Measurements from ENCODE around the gene TBC1D17.

TBC1D17 gene

DNA sequence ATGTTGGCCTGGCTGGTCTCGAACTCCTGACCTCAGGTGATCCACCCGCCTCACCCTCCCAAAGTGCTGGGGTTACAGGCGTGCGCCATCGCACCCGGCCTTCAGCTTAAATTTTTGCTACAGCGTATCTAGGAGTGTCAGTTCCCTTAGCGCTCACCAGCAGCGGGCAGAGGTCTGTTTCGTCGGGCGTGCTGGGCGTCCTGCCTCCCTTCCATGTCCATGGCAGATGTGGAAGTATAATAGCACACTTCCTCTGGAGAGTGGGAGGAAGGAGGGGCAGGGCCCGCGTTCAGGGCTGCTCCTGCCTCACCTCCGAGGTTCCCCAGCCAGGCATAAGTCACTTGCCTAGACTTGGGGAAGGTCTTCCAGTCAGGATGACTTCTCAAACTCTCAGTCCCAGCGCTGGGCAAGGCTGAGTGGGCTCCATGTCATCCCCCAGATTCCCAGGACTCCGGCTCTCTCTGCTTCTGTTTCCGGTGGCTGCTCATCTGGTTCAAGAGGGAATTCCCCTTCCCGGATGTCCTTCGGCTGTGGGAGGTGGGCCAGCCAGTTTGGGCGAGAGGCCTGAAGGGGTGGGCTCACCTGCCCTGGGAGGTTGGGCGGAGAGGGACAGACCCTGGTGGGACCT, 9.6 kb downstream of the TBC1D17 start:
- in situ Hi-C loops (cut with HindIII; ENCODE audit: low pct_ligation_motif_present, low pct_unique_long_range_greater_than_20kb, low sequenced_read_pairs) = no loop called here
- no peak for DNase-seq

DNA sequence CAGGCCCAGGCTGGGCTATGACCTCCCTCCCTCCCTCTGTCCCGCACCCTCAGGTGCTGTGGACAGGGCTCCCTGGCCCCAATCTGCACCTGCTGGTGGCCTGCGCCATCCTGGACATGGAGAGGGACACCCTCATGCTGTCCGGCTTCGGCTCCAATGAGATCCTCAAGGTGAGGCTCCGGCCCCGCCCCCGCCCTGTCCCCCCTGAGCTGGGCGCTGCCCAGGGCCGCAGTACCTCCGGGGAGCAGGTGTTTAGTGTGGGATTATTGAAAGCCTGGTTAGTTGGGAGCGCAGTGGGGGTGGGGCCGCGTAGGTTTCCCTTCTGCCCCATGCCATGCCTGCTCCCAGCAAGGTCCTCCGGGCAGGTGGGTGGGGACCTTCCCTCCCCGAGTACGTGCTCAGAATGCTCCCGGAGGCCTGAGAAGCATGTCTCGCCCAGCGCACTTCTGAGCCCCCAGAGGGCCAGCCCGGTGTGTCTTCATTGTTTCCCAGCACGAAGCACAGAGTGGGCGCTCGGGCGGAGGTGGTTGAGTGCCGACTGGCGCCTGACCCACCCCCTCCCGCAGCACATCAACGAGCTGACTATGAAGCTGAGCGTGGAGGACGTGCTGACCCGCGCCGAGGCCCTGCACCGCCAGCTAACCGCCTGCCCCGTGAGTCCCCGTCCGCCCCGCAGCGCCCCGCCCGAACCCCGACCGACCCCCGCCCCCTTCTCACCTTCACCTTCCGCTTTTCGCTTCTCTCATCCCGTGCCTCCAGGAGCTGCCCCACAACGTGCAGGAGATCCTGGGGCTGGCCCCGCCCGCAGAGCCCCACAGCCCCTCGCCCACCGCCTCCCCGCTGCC, 10.4 kb downstream of the TBC1D17 start:
- no peak for DNase-seq
- in situ Hi-C loops (cut with HindIII; ENCODE audit: low pct_ligation_motif_present, low pct_unique_long_range_greater_than_20kb, low sequenced_read_pairs) = no loop called here

DNA sequence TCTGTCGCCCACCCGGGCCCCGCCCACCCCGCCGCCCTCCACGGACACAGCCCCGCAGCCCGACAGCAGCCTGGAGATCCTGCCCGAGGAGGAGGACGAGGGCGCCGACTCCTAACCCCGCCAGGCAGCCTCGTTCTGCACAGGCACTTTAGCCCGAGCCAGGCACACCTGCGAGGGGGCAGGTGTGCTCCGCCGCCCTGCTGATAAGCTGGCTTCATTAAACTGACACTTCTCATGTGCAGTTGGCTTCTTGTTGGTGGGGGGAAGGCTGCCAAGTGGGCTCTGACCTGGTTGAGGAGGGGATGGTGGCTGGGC, 11.0 kb downstream of the TBC1D17 start:
- no peak for DNase-seq
- in situ Hi-C loops (cut with HindIII; ENCODE audit: low pct_ligation_motif_present, low pct_unique_long_range_greater_than_20kb, low sequenced_read_pairs) = no loop called here

DNA sequence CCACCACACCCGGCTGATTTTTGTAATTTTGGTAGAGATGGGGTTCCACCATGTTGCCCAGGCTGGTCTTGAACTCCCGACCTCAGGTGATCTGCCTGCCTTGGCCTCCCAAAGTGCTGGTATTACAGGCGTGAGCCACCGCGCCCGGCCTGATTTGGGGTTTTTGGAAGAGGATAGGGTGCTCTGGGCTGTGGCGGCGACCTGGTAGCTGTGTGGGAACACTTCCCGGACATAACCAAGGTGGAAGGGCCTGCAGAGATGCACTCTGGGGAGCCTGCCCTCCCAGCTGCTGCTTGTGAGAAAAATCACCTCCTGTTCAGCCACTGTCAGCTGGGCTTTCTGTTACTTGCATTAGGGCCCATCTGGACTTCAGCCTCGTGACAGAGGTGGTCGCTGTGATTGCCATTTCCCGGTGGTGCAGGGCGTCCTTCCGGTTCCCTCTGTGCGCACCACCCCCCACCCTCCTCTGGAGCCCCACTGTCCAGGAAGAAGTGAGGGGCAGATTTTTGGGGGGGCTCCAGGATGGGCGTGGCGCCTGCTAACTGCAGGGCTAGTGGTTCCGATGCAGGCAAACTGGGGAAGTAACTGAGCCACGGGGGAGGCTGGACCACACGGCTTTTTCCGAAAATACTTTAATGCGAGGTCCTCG, 11.7 kb downstream of the TBC1D17 start:
- in situ Hi-C loops (cut with HindIII; ENCODE audit: low pct_ligation_motif_present, low pct_unique_long_range_greater_than_20kb, low sequenced_read_pairs) = no loop called here

DNA sequence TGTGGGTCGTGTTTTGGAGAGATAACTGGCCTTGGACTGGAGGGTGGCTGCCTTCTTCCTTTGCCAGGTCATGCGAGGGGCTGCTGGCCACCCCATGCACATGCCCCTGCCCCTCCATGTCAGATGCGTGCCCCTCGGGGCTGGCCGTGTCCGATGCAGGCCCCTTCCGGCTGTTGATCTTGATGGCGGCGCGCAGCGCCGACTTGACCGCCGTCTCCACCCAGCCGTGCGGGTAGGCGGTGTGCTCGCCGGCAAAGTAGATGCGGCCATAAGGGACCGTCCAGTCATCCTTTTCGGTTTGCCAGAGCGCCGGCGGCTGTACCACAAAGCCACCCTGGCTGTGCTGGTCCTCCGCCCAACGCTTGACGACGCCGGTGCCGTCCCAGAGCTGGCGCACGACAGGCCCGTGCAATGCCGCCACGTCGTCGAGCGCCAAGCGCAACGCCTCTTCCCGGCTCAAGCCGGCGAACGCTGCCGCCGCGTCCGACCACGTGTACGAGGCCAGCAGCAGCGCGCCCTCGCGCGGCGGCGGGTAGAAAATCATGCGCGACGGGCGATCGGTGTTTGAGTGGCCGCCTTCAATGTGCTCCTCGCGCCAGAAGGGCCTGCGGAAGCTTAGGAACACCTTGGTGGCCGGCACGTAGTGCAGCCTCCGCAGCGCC, 12.3 kb downstream of the TBC1D17 start:
- in situ Hi-C loops (cut with HindIII; ENCODE audit: low pct_ligation_motif_present, low pct_unique_long_range_greater_than_20kb, low sequenced_read_pairs) = no loop called here
- no peak for DNase-seq

More for the DNA sequence above, 11.7 kb downstream of the TBC1D17 start:
- no peak for DNase-seq

DNA sequence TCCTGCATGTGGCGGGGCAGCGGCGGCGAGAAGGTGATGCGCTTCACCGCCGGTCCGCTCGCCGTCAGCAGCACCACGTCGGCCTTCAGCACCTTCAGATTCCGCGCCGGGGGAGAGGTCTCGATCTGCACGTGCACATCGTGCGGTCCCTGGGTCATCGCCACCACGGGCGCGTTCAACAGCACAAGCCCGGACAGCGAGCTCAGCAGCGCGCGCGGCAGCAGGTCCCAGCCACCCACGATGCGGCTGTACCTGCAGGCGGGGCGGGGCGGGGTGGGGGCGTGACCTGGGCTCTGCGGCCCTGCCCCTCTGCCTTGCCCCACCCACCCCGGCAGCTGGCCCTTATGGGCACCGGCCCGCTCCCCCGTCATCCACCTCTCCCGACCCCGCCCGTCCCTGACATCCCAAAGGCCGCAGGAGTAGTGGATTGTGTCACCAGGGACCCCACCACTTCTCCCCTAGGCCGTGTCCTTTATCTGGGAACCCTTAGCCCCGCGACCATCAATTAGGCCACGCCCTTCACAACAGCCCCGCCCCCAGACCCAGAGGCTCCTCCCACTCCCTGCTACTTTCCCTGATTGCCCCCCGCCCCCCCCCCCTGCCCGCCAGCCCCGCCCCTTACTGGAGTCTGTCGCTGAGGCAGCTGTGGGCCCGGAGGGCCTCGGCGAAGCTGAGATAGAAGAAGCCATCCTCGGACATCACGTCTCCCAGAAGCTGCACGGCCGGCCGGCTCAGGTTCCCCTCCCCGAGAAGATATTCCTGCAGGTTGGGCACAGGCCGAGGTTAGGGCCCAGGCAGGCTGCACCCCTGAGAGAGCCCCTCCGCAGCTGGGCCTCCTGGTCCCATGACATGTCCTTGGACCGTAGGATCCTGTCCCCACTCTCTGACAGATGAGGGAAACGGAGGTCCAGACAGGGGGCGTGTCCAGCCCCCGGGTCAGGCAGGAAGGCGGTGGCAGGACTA, 13.1 kb downstream of the TBC1D17 start:
- no peak for DNase-seq
- in situ Hi-C loops (cut with HindIII; ENCODE audit: low pct_ligation_motif_present, low pct_unique_long_range_greater_than_20kb, low sequenced_read_pairs) = no loop called here

DNA sequence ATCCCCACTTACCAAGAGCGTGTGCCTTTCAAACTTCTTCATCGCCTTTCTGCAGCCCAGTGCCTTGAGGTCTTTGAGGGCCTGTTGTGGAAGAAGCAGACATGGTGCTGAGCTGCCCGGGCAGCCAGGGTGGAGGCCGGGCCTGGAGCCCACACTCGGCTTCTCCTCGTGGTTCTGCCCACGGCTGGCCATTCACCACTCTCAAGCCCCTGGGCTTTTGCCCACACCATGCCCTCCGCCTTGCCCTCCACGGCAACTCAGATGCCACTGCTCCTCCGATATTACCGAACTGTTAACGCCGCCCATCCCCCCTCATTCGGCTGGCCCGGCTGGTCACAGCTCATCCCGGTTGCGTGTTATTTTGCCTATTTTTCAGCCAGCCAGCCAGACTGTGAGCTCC, 13.9 kb downstream of the TBC1D17 start:
- in situ Hi-C loops (cut with HindIII; ENCODE audit: low pct_ligation_motif_present, low pct_unique_long_range_greater_than_20kb, low sequenced_read_pairs) = no loop called here
- DNase-seq = no peak

DNA sequence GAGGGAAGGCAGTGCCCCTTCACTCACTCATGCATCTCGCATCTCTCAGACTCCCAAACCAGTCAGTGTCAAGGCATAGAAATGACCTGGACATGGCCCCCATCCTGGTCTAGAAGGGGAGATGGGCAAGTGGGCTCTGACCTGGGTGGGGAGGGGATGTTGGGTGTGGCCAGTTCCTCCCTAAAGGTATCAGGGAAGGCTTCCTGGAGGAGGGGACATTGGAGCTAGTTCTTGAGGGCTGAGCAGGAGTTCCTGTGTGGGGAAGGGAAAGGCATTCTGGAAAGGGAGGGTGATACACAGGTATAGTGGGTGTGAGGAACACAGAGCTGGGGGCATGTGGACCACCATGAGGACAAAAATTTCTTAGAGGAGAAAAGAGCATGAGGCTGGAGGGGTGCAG, 15.2 kb downstream of the TBC1D17 start:
- in situ Hi-C loops (cut with HindIII; ENCODE audit: low pct_ligation_motif_present, low pct_unique_long_range_greater_than_20kb, low sequenced_read_pairs) = no loop called here
- DNase-seq = no peak

DNA sequence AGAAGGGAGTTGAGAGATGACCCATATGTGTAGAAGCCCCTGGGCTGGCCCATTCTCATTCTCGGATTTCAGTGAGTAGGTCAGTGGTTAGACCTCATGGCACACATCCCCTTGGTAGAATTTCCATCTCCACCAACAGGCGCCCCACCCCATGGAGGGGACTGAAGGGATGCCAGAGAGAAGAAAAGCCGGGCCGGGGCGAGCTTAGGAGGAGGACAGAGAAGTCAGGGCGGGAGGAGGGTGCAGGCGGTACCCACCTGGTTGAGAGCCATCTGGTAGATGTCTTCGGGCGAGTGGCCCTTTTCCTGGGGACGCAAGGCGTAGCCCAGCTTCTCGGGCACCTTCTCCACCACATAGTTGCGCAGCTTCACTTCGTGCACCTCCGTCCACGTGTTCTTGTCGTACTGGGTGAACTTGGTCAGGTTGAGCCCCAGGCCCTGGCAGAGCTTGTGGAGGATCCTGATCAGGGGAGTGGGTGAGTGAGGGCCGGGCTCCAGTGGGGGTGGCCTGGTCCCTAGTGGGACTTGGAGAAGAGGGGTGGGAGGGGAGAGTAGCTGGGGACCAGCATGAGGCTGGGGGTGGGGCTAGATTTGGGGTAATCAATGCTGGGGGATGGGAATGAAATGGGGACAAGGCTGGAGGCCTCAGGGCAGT, 16.6 kb downstream of the TBC1D17 start:
- DNase-seq = no peak
- in situ Hi-C loops (cut with HindIII; ENCODE audit: low pct_ligation_motif_present, low pct_unique_long_range_greater_than_20kb, low sequenced_read_pairs) = no loop called here

DNA sequence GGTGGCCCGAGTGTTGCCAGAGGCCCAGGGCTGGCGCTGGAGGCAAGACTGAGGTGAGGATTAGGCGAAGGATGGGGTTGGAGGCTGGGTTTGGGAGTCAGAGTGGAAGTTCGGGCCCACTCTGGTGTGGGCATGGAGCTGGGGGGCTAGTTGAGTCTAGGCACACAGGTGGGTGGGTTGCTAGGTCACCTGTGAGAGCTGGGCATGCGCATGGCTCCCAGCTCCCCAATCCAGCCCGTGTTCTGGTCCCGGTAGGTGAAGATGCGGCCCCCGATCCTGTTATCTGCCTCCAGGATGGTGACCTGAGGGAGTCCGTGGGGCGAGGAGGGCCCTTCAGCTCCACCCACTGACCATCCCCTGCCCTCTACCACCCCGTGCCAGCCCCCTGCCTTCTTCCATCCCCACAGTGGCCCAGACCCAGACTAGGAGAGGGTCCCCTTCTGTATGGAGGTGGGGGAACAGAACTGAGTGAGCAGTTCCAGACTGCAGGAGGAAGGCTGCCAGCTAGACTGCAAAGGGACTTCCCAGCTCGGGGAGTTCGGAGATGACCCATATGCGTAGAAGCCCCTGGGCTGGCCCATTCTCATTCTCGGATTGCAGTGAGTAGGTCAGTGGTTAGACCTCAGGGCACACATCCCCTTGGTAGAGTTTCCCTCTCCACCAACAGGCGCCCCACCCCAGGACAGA, 17.5 kb downstream of the TBC1D17 start:
- in situ Hi-C loops (cut with HindIII; ENCODE audit: low pct_ligation_motif_present, low pct_unique_long_range_greater_than_20kb, low sequenced_read_pairs) = no loop called here
- no peak for DNase-seq

DNA sequence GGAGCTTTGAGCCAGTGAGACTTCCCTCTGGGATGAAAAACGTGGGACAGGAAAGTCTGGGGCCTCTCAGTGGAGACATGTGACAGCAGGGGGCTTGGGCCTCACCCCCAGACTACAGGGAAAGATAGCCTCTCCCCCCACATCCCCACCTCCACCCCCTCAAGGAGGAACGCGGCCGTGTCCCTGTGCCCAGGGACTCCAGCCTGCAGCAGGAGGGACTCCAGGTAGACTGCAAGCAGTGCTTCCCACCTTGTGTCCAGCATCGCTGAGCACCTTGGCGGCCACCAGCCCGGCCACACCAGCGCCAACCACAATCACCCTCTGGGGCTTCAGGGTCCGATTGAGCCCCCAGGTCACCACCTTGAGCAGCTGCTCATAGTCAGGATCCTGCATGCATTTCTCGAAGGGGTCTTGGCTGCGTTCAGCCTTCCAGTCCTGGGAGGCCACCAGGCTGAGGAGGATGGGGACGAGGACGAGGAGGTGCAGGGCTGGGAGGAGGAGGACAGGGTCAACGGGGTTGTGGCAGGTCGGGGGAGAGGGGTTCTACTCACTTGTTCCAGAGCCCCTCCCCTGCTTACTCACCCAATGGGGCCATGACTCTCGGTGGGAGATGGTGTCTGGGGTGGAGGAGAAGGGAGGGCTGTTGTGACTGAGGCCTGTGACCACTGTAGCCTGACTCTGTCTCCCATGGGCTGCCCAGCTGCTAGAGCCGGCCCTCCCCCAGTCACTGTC, 18.2 kb downstream of the TBC1D17 start:
- in situ Hi-C loops (cut with HindIII; ENCODE audit: low pct_ligation_motif_present, low pct_unique_long_range_greater_than_20kb, low sequenced_read_pairs) = no loop called here
- DNase-seq = no peak

DNA sequence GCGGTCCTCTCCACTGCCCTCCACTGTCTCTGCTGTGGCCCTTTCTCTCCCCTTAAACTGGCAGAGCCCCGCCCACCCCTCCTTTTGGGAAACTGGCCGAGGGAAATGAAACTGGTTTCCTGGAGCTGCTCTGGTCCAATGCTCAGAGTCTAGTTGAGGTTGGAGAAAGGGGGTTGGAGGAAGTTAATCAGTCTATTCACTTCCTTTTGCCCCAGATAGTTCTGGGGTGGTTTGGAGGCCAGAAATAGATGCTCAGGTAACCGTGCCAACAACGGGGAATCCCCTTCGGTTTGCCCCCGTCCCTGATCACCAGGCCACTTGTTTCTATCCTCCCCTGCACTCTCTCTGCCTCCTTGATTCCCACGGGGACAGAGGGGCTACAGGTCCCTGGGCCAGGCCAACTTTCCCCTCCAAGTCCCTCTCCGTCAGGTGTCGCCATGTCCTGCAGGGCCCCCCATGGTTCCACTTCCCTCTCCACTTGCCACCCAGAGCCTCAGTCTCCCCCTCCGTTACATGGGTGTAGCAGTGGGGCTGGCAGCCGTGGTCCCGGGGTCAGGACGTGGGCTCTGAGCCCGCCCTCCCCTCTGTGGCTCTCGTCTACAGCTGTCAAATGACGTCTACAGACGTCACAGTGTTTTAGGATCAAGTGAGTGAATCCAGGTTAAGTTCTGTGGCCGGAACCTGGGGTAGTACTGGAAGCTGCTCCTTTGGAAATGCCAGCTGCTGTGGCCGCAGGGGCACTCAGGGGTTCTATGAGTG, 19.5 kb downstream of the TBC1D17 start, which contains the start of gene IL4I1:
IL4I1 (minus strand) TSS at position 25 of the 759 bp plus-strand sequence. CDS start 727 bp downstream, outside the sequence.
- peak; percentile 84 for DNase-seq

DNA sequence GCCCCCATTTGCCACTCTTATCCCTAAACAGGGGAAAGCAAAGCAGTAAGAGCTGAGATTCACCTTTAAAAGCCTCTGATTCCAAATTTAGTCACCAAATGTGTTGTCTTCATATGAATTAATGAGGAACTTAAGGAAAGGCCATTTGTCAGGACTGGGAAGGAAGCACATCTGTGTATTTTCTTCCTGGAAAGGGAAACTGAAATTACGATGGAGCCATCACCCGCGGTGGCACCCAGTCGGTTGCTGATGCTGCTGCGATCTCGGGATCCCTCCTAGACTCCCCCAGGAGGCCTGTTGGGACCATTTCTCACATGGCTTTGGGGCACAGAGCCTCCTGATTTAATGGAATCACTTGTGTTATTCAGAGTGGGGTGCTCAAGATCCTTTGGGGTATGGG, 26.6 kb downstream of the TBC1D17 start:
- in situ Hi-C loops (cut with HindIII; ENCODE audit: low pct_ligation_motif_present, low pct_unique_long_range_greater_than_20kb, low sequenced_read_pairs) = no loop called here
- DNase-seq = no peak

More for the DNA sequence above, 19.5 kb downstream of the TBC1D17 start, which contains the start of gene IL4I1:
- in situ Hi-C loops (cut with HindIII; ENCODE audit: low pct_ligation_motif_present, low pct_unique_long_range_greater_than_20kb, low sequenced_read_pairs) = no loop called here

DNA sequence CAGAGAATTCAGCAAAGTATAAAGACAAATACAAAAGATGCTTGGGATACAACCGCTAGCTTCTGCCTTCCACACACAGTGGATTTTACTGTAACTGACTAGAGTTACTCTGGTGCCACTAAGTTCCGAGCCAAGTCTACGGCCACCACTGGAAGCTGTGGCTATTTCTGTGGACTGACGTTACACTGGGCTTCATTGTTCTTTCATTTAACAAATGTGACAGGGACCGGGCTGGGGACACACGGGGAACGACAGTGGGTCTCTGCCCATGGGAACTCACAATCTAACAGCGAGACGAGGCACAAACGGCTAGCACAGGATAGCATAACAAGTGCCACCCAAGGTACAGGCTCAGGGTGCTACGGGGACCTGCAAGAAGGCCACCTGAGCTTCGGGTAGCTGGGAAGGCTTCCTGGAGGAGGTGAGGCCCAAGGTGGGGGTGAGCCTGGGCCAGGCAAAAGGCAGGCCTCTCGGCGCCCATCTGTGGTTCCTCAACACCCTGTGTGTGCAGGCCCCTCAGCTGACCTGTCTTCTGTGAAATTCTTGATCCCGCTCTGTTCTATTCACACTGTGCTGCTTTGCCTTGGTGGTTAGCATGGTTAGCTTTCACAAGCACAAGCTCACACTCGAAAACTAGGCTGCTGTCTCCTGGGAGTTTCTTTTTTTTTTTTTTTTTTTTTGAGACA, 29.5 kb downstream of the TBC1D17 start:
- DNase-seq = no peak
- in situ Hi-C loops (cut with HindIII; ENCODE audit: low pct_ligation_motif_present, low pct_unique_long_range_greater_than_20kb, low sequenced_read_pairs) = no loop called here

DNA sequence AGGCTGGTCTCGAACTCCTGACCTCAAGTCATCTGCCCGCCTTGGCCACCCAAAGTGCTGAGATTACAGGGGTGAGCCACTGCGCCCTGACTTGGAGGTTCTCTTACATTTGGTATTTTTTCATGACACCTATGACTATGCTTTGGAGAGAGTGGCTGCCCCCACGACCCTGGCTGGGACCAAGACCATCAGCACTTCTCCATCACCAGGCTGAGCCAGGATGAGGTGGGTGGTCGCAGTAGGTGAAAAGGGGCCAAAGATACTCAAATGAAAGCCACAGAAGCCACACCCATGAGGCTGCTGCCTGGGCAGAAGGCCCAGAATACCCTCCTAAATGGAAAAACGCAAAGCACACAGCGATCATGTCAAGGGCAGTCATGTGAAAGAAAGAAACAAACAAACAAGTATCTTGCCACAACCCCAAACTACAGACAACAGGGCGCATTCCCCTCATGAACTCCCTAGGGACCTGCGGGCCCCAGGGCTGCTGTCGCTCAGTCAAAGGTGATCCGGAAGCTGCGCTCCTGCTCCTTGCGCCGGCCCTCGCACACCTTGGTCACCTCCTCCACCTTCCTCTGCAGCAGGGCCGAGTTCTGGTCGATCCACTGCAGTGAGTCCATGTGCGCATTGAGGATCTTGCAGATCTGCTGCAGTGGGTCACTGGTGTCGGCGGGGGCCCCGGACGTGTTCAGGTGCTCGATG, 30.4 kb downstream of the TBC1D17 start:
- no peak for DNase-seq
- in situ Hi-C loops (cut with HindIII; ENCODE audit: low pct_ligation_motif_present, low pct_unique_long_range_greater_than_20kb, low sequenced_read_pairs) = no loop called here

Data from ACHN (cell line).